BJ (cell line): ENCODE data around the gene APMAP. TPM values are rescaled to one million over a fixed set of nuclear protein-coding genes. Genes with fewer than 3 reads are reported as not detected.

Experiments
- CTCF ChIA-PET: fragments of 350-600 bp; formaldehyde crosslinking; extraction: SDS; loops from one replicate; lab custom pipeline; 2021; ENCODE audit warnings: antibody characterized with exemption, inconsistent platforms; lab: Yijun Ruan, JAX
- POLR2A ChIA-PET: fragments of 300-600 bp; sonication (Branson Sonifier 250); formaldehyde crosslinking; extraction: SDS; loops from one replicate; lab custom pipeline; 2021; ENCODE audit warnings: antibody characterized with exemption; lab: Charles Lee
- DNase-seq: peaks from one replicate; pipeline ENCODE4 v3.0.0-alpha.2; 2011; ENCODE audit warnings: low read depth
- H3K27me3 ChIP-seq: 2 replicates; pipeline ENCODE4 v1.6.0; 2011; ENCODE audit warnings: low read length; ENCODE audit not compliant: control insufficient read depth, insufficient read depth
- H3K36me3 ChIP-seq: 2 replicates; pipeline ENCODE4 v1.5.1; 2011; ENCODE audit warnings: low read length; ENCODE audit not compliant: control insufficient read depth, insufficient read depth
- H3K4me3 ChIP-seq: 2 replicates; pipeline ENCODE4 v1.5.1; 2011; ENCODE audit warnings: low read depth, mild to moderate bottlenecking, control low read depth, low read length
- CTCF ChIP-seq: IDR thresholded peaks from 2 replicates; pipeline ENCODE4 v1.5.1; 2011; ENCODE audit warnings: low read depth, mild to moderate bottlenecking, control low read depth, inconsistent platforms, low read length, moderate library complexity; ENCODE audit not compliant: insufficient read depth
- polyA plus RNA-seq: library from polyadenylated mRNA; depleted of rRNA; stranded (reverse); fragments of >200 nt; gene quantifications from 2 replicates; pipeline ENCODE4 v1.2.3, GENCODE V29; 2011

APMAP gene
- polyA plus RNA-seq, 1 experiment = 75.8 TPM

- peaks cover 3% of the 10 kb centered on the region for H3K36me3 ChIP-seq
- POLR2A ChIA-PET = no interaction called here
- no peaks in the 10 kb centered on the region for H3K27me3 ChIP-seq
- TF ChIP-seq CTCF = no peak
- CTCF ChIA-PET = interaction anchor here (1.1 to 1.7 kb wide), 3 partner anchors 17 to 49 kb away, joined by 3 to 6 read pairs (median 5); no protein-coding TSS in a partner anchor
- DNase-seq = no peak
- H3K4me3 ChIP-seq = no peak overlapping the region
These were observed 23.4 kb upstream of the APMAP start for GRCh38 chr20:25015986-25016385.

- no peaks in the 10 kb centered on the region for H3K27me3 ChIP-seq
- TF ChIP-seq CTCF = no peak
- DNase-seq = no peak
- H3K36me3 ChIP-seq = peaks cover 3% of the 10 kb centered on the region
- no peak overlapping the region for H3K4me3 ChIP-seq
- POLR2A ChIA-PET = no interaction called here
- CTCF ChIA-PET = interaction anchor here (1.3 kb wide), 1 partner anchor 19 kb away, joined by 3 read pairs; no protein-coding TSS in a partner anchor
These were observed 22.3 kb upstream of the APMAP start for GRCh38 chr20:25014816-25015215.

- ChIA-PET POLR2A (no interaction called here), CTCF (interaction anchor here (1.3 kb wide), 1 partner anchor 20 kb away, joined by 3 read pairs; no protein-coding TSS in a partner anchor)
- H3K36me3 ChIP-seq = peaks cover 3% of the 10 kb centered on the region
- DNase-seq = no peak
- no peak overlapping the region for H3K4me3 ChIP-seq
- no peaks in the 10 kb centered on the region for H3K27me3 ChIP-seq
- no peak for TF ChIP-seq CTCF
These were observed 21.2 kb upstream of the APMAP start for GRCh38 chr20:25013478-25014380.

- ChIA-PET POLR2A (no interaction called here), CTCF (interaction anchor here (0.7 kb wide), 1 partner anchor 9 kb away, joined by 3 read pairs; no protein-coding TSS in a partner anchor)
- DNase-seq = no peak
- Histone ChIP-seq H3K36me3 (peaks cover 3% of the 10 kb centered on the region), H3K27me3 (no peaks in the 10 kb centered on the region), H3K4me3 (no peak overlapping the region)
- no peak for TF ChIP-seq CTCF
These were observed 20.2 kb upstream of the APMAP start for GRCh38 chr20:25012616-25013189.

- Histone ChIP-seq H3K27me3 (no peaks in the 10 kb centered on the region), H3K4me3 (no peak overlapping the region), H3K36me3 (peaks cover 3% of the 10 kb centered on the region)
- no peak for TF ChIP-seq CTCF
- ChIA-PET CTCF (interaction anchor here (2.6 kb wide), 1 partner anchor 18 kb away, joined by 7 read pairs; no protein-coding TSS in a partner anchor), POLR2A (no interaction called here)
- no peak for DNase-seq
These were observed 19.3 kb upstream of the APMAP start for GRCh38 chr20:25011831-25012241.
